GM13976 (cell line): ENCODE results near the gene ZBTB24.
"Not testable (repeated sequence)": the region's sequence is repeated elsewhere in the genome, so short reads cannot be mapped to it uniquely, and the experiment has no call there.

Source experiments
- DNase-seq: peaks from one replicate; pipeline ENCODE4 v3.0.0; 2012; ENCODE audit warnings: low spot score
- CTCF ChIP-seq: IDR thresholded peaks from 2 replicates; pipeline ENCODE4 v1.5.1; 2012; ENCODE audit warnings: borderline replicate concordance, mild to moderate bottlenecking; ENCODE audit not compliant: insufficient read depth; ENCODE audit errors: extremely low read depth, missing control alignments, control extremely low read depth
- in situ Hi-C: fragments of 300-500 bp; cut with MboI; formaldehyde crosslinking; loops from one replicate; pipeline ENCODE4 v1.12.0; 2022; ENCODE audit warnings: low sequenced_read_pairs, mixed read lengths, inconsistent platforms; ENCODE audit not compliant: unreplicated experiment

ZBTB24 gene

GRCh38 chr6:109521080-109521479 is 38.1 kb upstream of the ZBTB24 start:
- TF ChIP-seq CTCF = no peak
- DNase-seq = no peak
- in situ Hi-C loops = loop anchor here (25.0 kb wide), 1 partner anchor 866 kb away; no protein-coding TSS in a partner anchor

- in situ Hi-C loops = loop anchor here (25.0 kb wide), 1 partner anchor 868 kb away; no protein-coding TSS in a partner anchor
- DNase-seq = not testable (repeated sequence)
Measured at GRCh38 chr6:109519647-109520046, 36.6 kb upstream of the ZBTB24 start.

- DNase-seq = no peak
- in situ Hi-C loops = loop anchor here (25.0 kb wide), 1 partner anchor 870 kb away; no protein-coding TSS in a partner anchor
- TF ChIP-seq CTCF = no peak
Measured at GRCh38 chr6:109516929-109517328, 33.9 kb upstream of the ZBTB24 start.

GRCh38 chr6:109515781-109516409 is 32.9 kb upstream of the ZBTB24 start:
- in situ Hi-C loops = loop anchor here (25.0 kb wide), 1 partner anchor 871 kb away; no protein-coding TSS in a partner anchor
- DNase-seq = no peak
- TF ChIP-seq CTCF = no peak

- no peak for DNase-seq
- in situ Hi-C loops = loop anchor here (25.0 kb wide), 1 partner anchor 872 kb away; no protein-coding TSS in a partner anchor
- TF ChIP-seq CTCF = no peak
Measured at GRCh38 chr6:109514946-109515345, 31.9 kb upstream of the ZBTB24 start.

- no peak for DNase-seq
- no peak for TF ChIP-seq CTCF
- in situ Hi-C loops = loop anchor here (25.0 kb wide), 1 partner anchor 874 kb away; no protein-coding TSS in a partner anchor
Measured at GRCh38 chr6:109513571-109514071, 30.6 kb upstream of the ZBTB24 start.

- in situ Hi-C loops = loop anchor here (25.0 kb wide), 1 partner anchor 875 kb away; no protein-coding TSS in a partner anchor
Measured at GRCh38 chr6:109512271-109512817, 29.3 kb upstream of the ZBTB24 start.

More at GRCh38 chr6:109512271-109512817, 29.3 kb upstream of the ZBTB24 start:
- DNase-seq = no peak
- TF ChIP-seq CTCF = no peak
